Hematopoietic multipotent progenitor cell treated with erythropoietin and hydrocortisone succinate and interleukin-3 and kit ligand, for 4 days (in vitro differentiated cells): ENCODE data around the gene HNRNPA2B1.
A peak's percentile ranks its signal among the peaks of the same experiment; 100 is the strongest.
"Not testable (repeated sequence)": the region's sequence is repeated elsewhere in the genome, so short reads cannot be mapped to it uniquely, and the experiment has no call there.

ENCODE experiments used
- DNase-seq: peaks from one replicate; pipeline ENCODE4 v3.0.0-alpha.2; 2015

HNRNPA2B1 gene

GRCh38 chr7:26163804-26164203, 36.7 kb downstream of the HNRNPA2B1 start:
- DNase-seq = not testable (repeated sequence)

GRCh38 chr7:26162431-26162830, 38.1 kb downstream of the HNRNPA2B1 start:
- no peak for DNase-seq

- no peak for DNase-seq
Observed at GRCh38 chr7:26160896-26161295, 39.6 kb downstream of the HNRNPA2B1 start.

GRCh38 chr7:26159243-26159642, 41.3 kb downstream of the HNRNPA2B1 start:
- no peak for DNase-seq

GRCh38 chr7:26157520-26158105, 42.9 kb downstream of the HNRNPA2B1 start:
- no peak for DNase-seq

GRCh38 chr7:26156451-26157420, 43.8 kb downstream of the HNRNPA2B1 start:
- no peak for DNase-seq

GRCh38 chr7:26155531-26156375, 44.8 kb downstream of the HNRNPA2B1 start:
- no peak for DNase-seq

GRCh38 chr7:26153823-26154783, 46.4 kb downstream of the HNRNPA2B1 start:
- DNase-seq = peak; percentile 64

GRCh38 chr7:26153241-26153822, 47.2 kb downstream of the HNRNPA2B1 start:
- DNase-seq = no peak

- not testable (repeated sequence) for DNase-seq
Observed at GRCh38 chr7:26152782-26153240, 47.7 kb downstream of the HNRNPA2B1 start.

- peak; percentile 95 for DNase-seq
Observed at GRCh38 chr7:26151953-26152781, 48.4 kb downstream of the HNRNPA2B1 start, which contains the start of gene NFE2L3. NFE2L3 (plus strand) TSS chr7:26152198; CDS start chr7:26152499, 301 bp downstream.

- no peak for DNase-seq
Observed at GRCh38 chr7:26151650-26151952, 48.9 kb downstream of the HNRNPA2B1 start.

GRCh38 chr7:26151096-26151495, 49.5 kb downstream of the HNRNPA2B1 start:
- DNase-seq = peak; percentile 54

- DNase-seq = no peak
Observed at GRCh38 chr7:26149391-26149977, 51.1 kb downstream of the HNRNPA2B1 start.

- not testable (repeated sequence) for DNase-seq
Observed at GRCh38 chr7:26148307-26148700, 52.2 kb downstream of the HNRNPA2B1 start.

- not testable (repeated sequence) for DNase-seq
Observed at GRCh38 chr7:26147646-26148306, 52.8 kb downstream of the HNRNPA2B1 start.

- no peak for DNase-seq
Observed at GRCh38 chr7:26147030-26147429, 53.5 kb downstream of the HNRNPA2B1 start.

GRCh38 chr7:26145238-26145637, 55.3 kb downstream of the HNRNPA2B1 start:
- peak; percentile 56 for DNase-seq
